ENCODE results near the gene B4GALT3.
A peak's percentile ranks its signal among the peaks of the same experiment; 100 is the strongest.

Gene B4GALT3

GRCh38 chr1:161218301-161219077 is 41.2 kb upstream of the B4GALT3 start:
- no peaks in the 10 kb centered on the region for H3K27me3 ChIP-seq (ENCODE audit: control insufficient read depth, insufficient read depth, low read length)
- H3K4me2 ChIP-seq (ENCODE audit: low read length) = no peak overlapping the region
- no peak overlapping the region for H3K4me3 ChIP-seq (ENCODE audit: low read length)
- peaks cover 22% of the 10 kb centered on the region for H3K4me1 ChIP-seq (ENCODE audit: control insufficient read depth, insufficient read depth, low read length)
- H3K9me3 ChIP-seq (replicated peaks; ENCODE audit: low read length) = no peaks in the 10 kb centered on the region
- H3K36me3 ChIP-seq (ENCODE audit: insufficient read depth, low read length) = peaks cover 15% of the 10 kb centered on the region
- H3K9ac ChIP-seq (ENCODE audit: low read depth, low read length) = no peak overlapping the region

GRCh38 chr1:161217831-161218230 is 40.5 kb upstream of the B4GALT3 start:
- H3K4me2 ChIP-seq (ENCODE audit: low read length) = peak overlapping the region; percentile 72
- peak overlapping the region; percentile 74 for H3K9ac ChIP-seq (ENCODE audit: low read depth, low read length)
- H3K4me3 ChIP-seq (ENCODE audit: low read length) = no peak overlapping the region
- no peaks in the 10 kb centered on the region for H3K9me3 ChIP-seq (replicated peaks; ENCODE audit: low read length)
- H3K27me3 ChIP-seq (ENCODE audit: control insufficient read depth, insufficient read depth, low read length) = no peaks in the 10 kb centered on the region
- peaks cover 22% of the 10 kb centered on the region for H3K4me1 ChIP-seq (ENCODE audit: control insufficient read depth, insufficient read depth, low read length)
- peaks cover 22% of the 10 kb centered on the region for H3K36me3 ChIP-seq (ENCODE audit: insufficient read depth, low read length)

DNA sequence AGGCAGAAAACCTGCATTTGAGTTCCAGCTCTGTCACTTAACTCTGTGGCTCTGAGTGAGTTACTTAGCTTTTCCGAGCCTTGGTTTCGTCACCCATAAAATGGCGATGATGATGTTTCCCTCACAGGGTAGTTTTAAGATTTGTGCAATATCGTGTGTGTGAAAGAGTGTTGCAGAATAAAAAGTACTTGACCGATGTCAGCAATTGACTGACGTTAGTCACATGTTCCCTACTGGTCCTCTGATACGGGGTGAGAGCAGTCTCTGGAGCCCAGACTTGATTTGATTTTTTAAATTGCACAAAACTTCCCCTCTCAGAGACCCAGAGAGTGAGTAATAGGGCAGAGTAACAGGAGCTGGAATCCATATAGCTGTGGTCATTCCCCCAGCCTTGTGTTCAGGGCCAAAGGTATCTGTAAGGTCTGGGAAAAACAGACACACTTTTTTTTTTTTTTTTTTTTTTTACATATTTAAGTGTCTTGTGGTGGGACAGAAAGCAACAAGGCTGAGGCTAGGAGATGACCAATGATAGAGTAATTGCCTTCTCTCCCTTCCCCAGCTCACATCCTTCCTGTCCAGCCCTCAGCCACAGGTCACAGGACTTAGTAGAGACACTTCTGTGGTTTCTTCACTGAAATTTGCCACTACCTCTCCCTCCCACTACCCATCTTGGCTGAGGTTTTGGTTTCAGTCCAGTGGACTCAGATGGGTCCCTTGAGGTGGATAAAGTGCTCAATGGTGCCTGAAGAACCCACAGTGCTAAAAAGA is 39.8 kb upstream of the B4GALT3 start:
- Histone ChIP-seq H3K9ac (ENCODE audit: low read depth, low read length) (peak overlapping the region; percentile 74), H3K4me3 (ENCODE audit: low read length) (peak overlapping the region; percentile 39), H3K9me3 (replicated peaks; ENCODE audit: low read length) (no peaks in the 10 kb centered on the region), H3K4me1 (ENCODE audit: control insufficient read depth, insufficient read depth, low read length) (peaks cover 22% of the 10 kb centered on the region), H3K36me3 (ENCODE audit: insufficient read depth, low read length) (peaks cover 29% of the 10 kb centered on the region), H3K27me3 (ENCODE audit: control insufficient read depth, insufficient read depth, low read length) (no peaks in the 10 kb centered on the region), H3K4me2 (ENCODE audit: low read length) (peak overlapping the region; percentile 72)

DNA sequence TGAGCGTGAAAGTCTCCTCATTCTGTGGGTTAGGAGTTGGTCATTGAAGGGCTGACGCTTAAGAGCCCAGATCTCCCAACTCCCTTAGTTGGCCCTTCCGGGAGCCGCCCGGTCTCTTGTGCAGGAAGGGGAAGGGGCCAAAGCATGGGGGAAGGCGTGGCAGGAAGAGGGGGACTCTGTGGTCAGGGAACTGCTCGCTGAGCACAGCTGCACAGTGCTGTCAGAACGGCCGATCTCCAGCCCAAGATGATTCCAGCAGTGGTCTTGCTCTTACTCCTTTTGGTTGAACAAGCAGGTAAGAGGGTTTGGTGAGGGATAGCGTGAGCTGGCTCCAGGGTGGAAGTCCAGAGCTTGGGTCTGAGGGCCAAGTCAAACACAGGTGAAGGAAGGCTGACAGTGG is 37.8 kb upstream of the B4GALT3 start, which contains the start of gene FCER1G:
FCER1G (plus strand) TSS at position 220 of the 400 bp plus-strand sequence; CDS start at position 247, 27 bp downstream.
- H3K27me3 ChIP-seq (ENCODE audit: control insufficient read depth, insufficient read depth, low read length) = no peaks in the 10 kb centered on the region
- H3K9ac ChIP-seq (ENCODE audit: low read depth, low read length) = no peak within 1 kb of the TSS
- H3K4me3 ChIP-seq (ENCODE audit: low read length) = no peak within 1 kb of the TSS
- peaks cover 49% of the 10 kb centered on the region for H3K36me3 ChIP-seq (ENCODE audit: insufficient read depth, low read length)
- H3K9me3 ChIP-seq (replicated peaks; ENCODE audit: low read length) = no peaks in the 10 kb centered on the region
- peaks cover 22% of the 10 kb centered on the region for H3K4me1 ChIP-seq (ENCODE audit: control insufficient read depth, insufficient read depth, low read length)
- H3K4me2 ChIP-seq (ENCODE audit: low read length) = no peak within 1 kb of the TSS

DNA sequence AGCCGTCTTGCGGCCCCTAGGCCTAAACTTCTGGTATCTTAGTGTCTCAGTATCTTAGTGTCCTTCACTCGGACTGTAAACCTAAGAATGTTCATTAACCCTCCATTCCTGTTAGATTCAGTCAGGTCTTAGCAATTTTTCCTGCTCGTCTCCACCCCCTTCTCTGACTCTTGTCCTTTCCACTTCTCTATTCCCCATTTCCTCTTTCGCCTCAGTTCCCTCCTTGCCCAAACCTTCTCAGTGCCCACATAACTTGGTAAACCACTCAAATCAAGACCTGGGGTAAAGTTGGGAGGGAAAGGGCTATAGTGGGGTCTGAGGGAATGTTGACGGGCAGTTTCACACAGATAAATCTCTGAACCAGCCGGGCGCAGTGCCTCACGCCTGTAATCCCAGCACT is 37.1 kb upstream of the B4GALT3 start:
- H3K27me3 ChIP-seq (ENCODE audit: control insufficient read depth, insufficient read depth, low read length) = no peaks in the 10 kb centered on the region
- no peaks in the 10 kb centered on the region for H3K9me3 ChIP-seq (replicated peaks; ENCODE audit: low read length)
- H3K9ac ChIP-seq (ENCODE audit: low read depth, low read length) = no peak overlapping the region
- no peak overlapping the region for H3K4me3 ChIP-seq (ENCODE audit: low read length)
- no peak overlapping the region for H3K4me2 ChIP-seq (ENCODE audit: low read length)
- H3K36me3 ChIP-seq (ENCODE audit: insufficient read depth, low read length) = peaks cover 55% of the 10 kb centered on the region
- peaks cover 22% of the 10 kb centered on the region for H3K4me1 ChIP-seq (ENCODE audit: control insufficient read depth, insufficient read depth, low read length)

DNA sequence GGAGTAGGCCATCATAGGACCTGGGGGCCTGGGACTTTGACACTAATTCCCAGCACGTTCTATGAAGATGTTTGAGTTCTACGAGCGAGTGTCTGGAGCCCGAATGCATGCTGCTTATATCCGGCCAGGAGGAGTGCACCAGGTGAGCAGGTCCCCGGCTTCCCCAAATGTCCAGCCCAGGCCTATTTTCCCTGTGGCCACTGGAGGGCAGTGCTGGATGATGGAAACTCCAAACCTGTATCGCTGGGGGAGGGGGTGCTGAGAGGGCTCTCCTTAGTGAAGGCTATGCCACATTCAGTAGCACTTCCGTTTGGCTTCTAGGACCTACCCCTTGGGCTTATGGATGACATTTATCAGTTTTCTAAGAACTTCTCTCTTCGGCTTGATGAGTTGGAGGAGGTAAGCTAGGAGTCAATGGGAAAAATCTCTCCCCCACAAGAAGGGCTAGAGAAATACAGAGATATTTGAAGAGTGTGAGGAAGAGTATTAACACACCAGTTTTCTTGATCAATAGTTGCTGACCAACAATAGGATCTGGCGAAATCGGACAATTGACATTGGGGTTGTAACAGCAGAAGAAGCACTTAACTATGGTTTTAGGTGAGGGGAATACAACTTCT is 32.6 kb upstream of the B4GALT3 start:
- Histone ChIP-seq H3K9ac (ENCODE audit: low read depth, low read length) (no peak overlapping the region), H3K9me3 (replicated peaks; ENCODE audit: low read length) (no peaks in the 10 kb centered on the region), H3K27me3 (ENCODE audit: control insufficient read depth, insufficient read depth, low read length) (no peaks in the 10 kb centered on the region), H3K4me1 (ENCODE audit: control insufficient read depth, insufficient read depth, low read length) (peaks cover 12% of the 10 kb centered on the region), H3K4me3 (ENCODE audit: low read length) (no peak overlapping the region), H3K36me3 (ENCODE audit: insufficient read depth, low read length) (peaks cover 79% of the 10 kb centered on the region), H3K4me2 (ENCODE audit: low read length) (no peak overlapping the region)

- Histone ChIP-seq H3K9ac (ENCODE audit: low read depth, low read length) (peak overlapping the region; percentile 43), H3K4me1 (ENCODE audit: control insufficient read depth, insufficient read depth, low read length) (peaks cover 18% of the 10 kb centered on the region), H3K27me3 (ENCODE audit: control insufficient read depth, insufficient read depth, low read length) (no peaks in the 10 kb centered on the region), H3K36me3 (ENCODE audit: insufficient read depth, low read length) (peaks cover 67% of the 10 kb centered on the region), H3K4me3 (ENCODE audit: low read length) (no peak overlapping the region), H3K9me3 (replicated peaks; ENCODE audit: low read length) (no peaks in the 10 kb centered on the region), H3K4me2 (ENCODE audit: low read length) (peak overlapping the region; percentile 16)
These were observed 29.9 kb upstream of the B4GALT3 start for GRCh38 chr1:161207173-161207572.

- H3K36me3 ChIP-seq (ENCODE audit: insufficient read depth, low read length) = peaks cover 61% of the 10 kb centered on the region
- H3K4me1 ChIP-seq (ENCODE audit: control insufficient read depth, insufficient read depth, low read length) = peaks cover 22% of the 10 kb centered on the region
- H3K4me3 ChIP-seq (ENCODE audit: low read length) = no peak overlapping the region
- H3K4me2 ChIP-seq (ENCODE audit: low read length) = peak overlapping the region; percentile 16
- H3K9ac ChIP-seq (ENCODE audit: low read depth, low read length) = peak overlapping the region; percentile 43
- H3K9me3 ChIP-seq (replicated peaks; ENCODE audit: low read length) = no peaks in the 10 kb centered on the region
- H3K27me3 ChIP-seq (ENCODE audit: control insufficient read depth, insufficient read depth, low read length) = no peaks in the 10 kb centered on the region
These were observed 29.3 kb upstream of the B4GALT3 start for GRCh38 chr1:161206411-161207140.

DNA sequence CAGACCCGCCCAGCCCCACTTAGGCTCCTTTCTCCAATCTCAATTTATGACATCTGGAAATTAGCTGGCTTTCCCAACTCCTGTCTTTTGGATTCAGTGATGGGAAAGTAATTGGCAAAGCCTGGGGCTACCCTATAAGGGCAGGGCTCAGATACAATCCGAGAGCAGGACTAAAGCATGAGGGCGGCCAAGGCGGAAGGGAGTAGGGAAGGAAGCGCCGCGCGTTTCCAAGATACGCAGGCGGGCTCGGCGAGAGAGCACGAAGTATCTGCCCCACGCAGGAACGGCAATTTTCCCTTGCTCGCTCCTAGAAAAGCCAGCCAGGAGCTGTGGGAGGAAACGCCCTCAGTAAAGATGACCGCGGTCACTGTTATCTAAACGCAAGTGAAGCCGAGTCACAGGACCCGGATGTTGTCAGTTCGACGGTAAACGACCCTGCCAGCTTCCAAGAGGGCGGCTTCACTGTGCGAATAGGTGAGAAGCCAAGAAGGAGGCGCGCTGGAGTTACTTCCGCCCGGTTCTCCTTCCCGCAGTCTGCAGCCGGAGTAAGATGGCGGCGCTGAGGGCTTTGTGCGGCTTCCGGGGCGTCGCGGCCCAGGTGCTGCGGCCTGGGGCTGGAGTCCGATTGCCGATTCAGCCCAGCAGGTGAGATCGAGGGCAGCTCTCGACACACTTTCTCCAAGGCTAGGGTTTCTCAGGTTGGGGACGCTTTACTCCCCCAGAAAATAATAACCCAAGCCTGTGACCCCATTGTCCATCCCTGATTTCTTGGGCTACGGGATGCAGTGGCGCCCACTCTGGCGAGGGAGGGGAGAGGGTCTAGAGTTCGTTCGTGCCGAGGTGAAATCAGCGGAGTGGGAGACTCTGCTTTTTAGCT is 24.8 kb upstream of the B4GALT3 start, which contains the start of gene NDUFS2:
NDUFS2 (plus strand) TSS at position 532 of the 877 bp plus-strand sequence; CDS start at position 551, 19 bp downstream.
- Histone ChIP-seq H3K4me1 (ENCODE audit: control insufficient read depth, insufficient read depth, low read length) (peaks cover 57% of the 10 kb centered on the region), H3K36me3 (ENCODE audit: insufficient read depth, low read length) (peaks cover 25% of the 10 kb centered on the region), H3K9ac (ENCODE audit: low read depth, low read length) (peak within 1 kb of the TSS; percentile 97), H3K9me3 (replicated peaks; ENCODE audit: low read length) (no peaks in the 10 kb centered on the region), H3K27me3 (ENCODE audit: control insufficient read depth, insufficient read depth, low read length) (no peaks in the 10 kb centered on the region), H3K4me2 (ENCODE audit: low read length) (peak within 1 kb of the TSS; percentile 85), H3K4me3 (ENCODE audit: low read length) (peak within 1 kb of the TSS; percentile 90)
